ENCODE data around the gene VDAC1.
"Not testable (repeated sequence)": the region's sequence is repeated elsewhere in the genome, so short reads cannot be mapped to it uniquely, and the experiment has no call there.

VDAC1 gene

DNA sequence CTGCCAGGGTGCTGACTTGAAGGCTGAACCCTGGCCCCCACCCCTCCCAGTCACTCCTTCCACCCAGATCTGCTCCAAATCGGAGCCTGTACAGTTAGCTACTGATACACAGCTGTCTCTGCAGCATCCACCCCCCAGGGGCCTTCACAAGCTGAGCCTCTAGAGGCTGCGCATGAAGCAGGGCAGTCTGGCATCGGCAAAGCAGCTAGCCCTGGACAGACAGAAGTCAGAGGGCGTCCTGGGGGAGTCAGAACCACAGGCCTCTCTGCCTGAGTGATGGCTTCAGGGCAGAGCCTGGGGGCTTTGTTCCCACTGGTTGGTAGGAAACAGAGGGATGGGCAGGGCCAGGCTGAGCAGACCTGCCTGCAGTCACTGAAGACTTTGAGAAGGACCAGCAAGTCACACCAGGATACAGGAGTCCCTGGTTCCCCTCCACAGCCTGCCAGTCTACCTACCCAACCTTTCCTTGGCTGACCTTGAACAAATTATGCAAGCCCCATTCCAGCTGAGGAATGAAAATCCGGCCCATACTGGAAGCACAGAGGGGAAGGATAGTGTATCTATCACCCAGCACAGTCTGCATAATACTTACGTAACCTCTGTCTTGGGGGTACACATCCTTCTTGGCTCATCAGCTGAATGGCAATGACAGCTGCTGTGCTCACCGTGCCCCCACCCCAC is 8.8 kb downstream of the VDAC1 start:
- no peak for DNase-seq (ENCODE audit: low spot score)
- FAIRE-seq, result no peak

DNA sequence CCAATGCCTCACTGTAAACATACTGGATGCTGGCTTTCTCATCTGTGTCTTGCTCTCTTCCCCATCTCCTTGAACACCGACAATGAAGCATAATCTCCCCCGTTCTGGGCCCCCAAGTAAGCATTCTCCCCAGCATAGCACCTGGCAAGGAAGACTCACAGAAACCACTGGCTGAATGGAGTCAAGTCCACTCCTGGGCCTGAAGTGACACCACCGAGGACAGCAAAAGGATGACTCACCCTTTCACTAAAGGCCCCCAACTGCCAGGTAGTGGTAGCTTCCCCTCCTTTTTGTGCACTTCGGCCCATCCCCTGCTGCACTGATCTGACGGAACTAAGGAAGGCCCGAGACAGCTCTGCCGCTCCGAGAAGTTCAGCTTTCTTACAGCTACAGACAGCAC is 9.4 kb downstream of the VDAC1 start:
- DNase-seq (ENCODE audit: low spot score) (no peak), FAIRE-seq (no peak)

DNA sequence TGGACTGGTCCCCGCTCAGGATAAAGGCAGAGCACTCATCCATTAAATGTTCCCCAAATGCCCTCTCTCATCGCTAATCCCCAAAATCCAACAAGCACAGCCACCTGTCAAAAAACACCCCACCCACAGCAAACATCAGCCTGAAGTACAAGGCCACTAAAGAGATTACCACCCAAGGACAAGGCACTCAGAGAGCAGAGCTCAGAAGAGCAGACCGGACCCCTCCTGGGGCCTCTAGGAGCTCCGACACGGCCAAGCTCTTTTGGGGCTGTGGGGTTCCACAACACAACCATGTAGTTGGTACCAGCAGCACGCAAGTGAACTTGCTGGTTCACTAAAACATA is 9.8 kb downstream of the VDAC1 start:
- FAIRE-seq (no peak), DNase-seq (ENCODE audit: low spot score) (no peak)

DNA sequence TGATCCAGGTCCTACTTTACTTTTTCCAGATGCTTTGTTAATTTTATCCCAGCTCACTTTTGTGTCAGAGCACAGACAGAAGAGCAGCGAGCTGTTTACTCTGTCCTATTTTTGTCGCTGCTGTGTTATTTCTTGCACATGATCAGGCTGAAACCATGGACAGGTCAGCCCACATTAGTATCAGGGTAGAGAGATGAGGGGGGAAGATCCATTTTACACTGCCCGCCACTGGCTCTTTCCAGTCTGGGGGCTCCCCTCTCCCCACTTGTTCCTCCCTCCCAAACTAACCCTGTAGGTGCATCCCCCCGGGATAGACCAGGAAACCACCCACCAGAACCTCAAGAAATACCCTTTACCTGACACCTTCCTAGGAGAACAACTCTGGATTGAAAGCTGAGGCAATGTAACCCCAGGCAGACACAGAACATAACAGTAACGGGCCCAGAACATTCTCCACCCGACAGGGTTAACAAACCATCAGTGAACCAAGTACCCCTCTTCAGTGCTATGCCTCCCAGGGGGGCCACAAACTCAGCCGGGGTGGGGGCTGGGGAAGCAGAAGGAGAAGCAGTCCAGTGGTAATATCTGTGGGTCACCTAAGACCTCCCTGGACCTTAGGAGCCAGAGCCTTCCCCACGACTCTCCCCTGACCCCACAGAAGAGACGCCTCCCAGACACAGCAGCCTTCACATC is 10.3 kb downstream of the VDAC1 start:
- DNase-seq (ENCODE audit: low spot score), result no peak

DNA sequence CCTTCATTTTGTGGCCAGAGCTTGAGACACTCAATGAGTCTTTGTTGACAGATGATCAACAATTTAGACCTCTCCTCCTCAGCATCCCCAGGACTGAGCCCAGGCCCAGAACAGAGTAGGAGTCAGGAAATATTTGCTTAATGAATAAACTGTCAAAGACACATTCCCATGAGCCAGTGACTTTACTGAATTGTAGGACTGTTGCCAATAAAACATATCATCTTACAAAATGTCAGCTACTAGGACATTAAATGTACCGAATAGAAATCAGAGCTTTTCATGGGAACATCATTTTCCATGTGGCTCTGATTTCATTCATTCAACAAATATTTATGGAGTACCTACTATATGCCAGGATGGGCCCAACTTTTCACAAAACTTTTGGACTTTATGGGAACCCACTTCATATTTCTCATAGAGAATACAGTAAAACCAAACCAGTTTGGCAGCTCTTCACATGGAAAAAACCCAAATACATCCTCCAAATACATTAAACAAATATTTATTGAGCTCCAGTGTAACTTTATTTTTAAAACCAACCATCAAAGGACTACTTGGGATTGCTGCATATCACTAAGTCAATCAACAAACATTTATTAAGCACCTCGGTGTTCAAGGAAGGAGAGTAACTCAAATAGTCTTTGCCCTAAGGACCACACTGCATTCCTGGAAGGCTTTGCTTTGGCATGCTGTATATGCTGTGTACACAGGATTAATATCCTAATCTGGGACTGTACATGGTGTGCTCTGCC is 11.4 kb downstream of the VDAC1 start:
- DNase-seq (ENCODE audit: low spot score) (no peak), FAIRE-seq (no peak)

More for the DNA sequence above, 10.3 kb downstream of the VDAC1 start:
- FAIRE-seq, result no peak

DNA sequence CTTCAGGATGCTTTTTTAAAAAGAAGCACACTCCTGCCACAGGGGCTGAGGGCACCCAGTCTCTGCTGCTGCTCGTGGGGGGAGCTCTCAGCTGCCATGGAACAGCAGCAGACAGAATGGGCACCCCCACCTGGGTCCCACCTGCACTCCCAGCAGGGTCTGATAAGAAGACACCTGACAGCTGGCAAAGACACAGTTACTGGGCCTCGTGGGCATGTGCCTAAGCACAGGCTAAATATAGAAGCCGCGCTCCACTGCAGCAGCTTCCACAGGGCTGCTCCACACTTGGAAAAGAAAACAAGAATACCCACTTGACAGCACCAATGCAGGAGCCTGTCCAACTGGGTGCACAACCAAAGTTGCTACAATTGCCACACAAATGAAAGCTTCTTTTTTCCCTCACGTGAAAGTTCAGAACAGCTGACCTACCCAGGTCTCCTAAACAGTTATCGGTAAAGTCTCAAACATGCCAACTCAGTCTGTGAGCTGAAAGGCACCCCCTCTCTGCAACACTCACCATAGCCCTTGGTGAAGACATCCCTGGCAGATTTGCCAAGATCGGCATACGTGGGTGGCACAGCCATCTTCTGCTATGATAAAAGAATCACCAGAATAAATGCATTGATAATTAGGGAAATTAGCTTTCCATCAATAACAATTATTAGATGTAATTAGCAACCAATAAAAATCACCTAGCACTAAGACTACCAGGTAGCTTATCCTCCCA is 12.2 kb downstream of the VDAC1 start:
- DNase-seq (ENCODE audit: low spot score) (no peak), FAIRE-seq (no peak)

DNA sequence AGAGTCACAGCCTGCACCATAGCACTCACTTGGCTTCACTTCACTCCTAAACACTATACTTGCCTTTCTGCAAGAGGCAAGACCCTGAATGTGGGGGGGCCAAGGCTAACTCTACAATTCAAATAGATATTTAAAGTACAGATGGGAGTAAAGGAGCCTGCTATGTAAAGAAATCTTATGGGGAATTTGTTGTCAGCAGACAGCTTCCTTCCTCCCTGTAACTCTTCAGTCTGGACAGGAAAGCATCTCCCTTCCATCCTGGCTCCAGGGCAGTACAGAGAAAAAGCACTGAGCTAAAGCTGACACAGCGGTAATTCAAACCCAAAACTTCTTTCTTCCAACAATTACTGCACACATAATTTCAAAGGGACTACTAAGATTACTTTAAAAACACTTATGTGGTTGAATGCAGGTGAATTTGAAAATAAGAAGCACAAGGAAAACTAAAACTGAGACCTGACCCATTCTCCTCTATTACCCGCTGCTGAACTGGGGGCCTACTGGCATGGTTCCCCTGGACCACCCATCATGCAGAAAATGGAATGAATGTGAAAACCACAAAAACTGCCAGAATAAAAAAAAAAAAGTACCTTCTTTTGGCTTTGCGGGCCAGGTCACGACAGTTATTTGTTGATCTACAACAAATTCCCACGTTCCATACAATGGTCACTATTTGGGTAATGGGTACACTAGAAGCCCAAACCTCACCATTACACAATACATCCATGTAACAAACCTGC is 13.4 kb downstream of the VDAC1 start:
- FAIRE-seq (no peak), DNase-seq (ENCODE audit: low spot score) (no peak)

DNA sequence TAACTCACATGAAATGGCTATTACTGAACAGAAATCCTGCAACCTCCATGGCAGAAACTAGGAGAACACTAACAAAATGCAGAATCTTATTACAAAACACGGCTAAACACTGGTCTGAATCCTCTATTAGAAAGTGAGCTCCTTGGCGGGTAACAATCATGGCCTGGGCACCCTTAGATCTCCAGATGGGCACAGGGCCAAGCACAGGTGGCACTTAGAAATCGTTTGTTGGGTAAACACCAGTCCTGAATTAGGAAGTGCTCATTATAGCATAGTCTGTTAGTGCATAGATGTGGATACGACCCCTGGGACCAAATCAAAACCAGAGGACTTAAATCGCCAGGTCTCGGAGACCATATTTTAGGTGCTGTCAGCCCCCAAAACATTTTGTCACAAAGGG is 14.4 kb downstream of the VDAC1 start:
- FAIRE-seq, result no peak
- no peak for DNase-seq (ENCODE audit: low spot score)

DNA sequence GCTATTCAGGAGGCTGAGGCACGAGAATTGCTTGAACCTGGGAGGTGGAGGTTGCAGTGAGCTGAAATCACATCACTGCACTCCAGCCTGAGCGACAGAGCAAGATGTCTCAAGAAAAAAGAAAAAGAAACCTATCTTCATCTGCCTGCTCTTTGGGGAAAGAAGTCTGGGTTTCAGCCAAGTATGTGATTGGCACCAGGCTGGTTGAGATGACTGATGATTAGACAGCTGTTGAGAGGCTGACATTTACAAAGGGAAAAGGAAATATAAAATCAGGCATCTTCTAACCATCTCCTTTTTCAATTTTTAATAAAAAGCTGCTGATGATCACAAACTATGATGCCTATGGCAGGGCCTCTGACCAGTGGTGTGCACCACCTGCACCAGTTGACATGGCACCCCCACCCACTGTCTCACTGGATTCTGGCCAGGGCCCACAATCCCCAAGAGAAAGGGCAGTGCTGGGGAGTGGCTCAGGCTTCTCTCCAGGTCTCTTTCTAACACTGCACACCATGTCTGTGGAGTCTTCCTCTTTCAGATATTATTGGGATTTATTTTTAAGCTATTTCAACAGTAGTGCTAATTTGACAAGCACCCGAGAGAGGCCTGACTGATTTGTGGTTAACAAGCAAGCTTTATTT is 19.1 kb downstream of the VDAC1 start:
- DNase-seq (ENCODE audit: low spot score) (no peak), FAIRE-seq (no peak)

DNA sequence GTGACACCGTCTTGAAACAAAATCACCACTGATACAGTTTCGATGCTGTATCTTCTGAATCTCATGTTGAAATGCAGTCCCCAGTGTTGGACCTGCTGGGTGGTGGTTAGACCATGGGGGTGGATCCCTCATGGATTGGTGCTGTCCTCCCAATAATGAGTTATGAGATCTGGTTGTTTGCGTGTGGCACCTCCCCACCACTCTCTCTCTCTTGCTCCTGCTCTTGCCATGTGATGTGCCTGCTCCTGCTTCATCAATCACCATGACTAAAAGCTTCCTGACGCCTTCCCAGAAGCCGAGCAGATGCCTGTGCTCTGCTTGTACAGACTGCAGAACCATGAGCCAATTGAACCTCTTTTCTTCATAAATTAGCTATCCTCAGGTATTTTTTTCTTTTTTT is 21.1 kb downstream of the VDAC1 start:
- FAIRE-seq (no peak), DNase-seq (ENCODE audit: low spot score) (no peak)

DNA sequence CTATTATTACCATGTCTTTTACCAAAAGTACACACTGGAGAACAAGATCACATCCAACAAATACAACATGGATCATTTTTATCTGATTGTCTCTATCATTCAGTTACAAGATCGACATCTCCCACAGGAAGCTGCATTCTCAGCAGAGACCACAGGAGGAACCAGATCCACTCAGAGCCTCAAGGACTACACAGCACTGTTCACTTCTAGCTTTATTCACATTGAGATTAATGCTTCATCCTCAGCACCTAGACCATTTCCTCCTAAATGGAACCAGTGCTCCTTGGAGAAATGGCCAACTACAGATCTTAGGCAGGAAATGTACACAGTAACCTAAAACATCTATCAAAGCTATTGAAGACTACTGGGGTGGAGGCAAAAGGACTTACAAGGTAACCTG is 23.1 kb downstream of the VDAC1 start:
- FAIRE-seq, result no peak
- DNase-seq (ENCODE audit: low spot score), result no peak

DNA sequence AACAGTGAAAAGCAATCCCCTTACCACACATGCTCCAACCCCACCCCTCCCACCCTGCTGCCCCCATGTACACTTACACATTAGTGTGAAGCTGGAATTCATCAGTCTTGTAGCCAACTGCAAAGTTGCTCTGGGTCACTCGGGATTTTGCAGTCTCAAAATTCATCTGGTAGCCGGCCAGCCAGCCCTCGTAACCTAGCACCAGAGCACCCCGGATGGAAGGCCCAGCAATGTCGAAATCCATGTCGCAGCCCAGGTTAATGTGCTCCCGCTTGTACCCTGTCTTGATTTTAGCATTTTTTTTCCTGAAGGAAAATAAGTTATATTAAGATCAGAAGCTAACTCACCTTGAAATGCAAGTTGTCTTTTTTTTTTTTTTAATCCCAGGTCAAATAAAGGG is 24.1 kb downstream of the VDAC1 start:
- FAIRE-seq (no peak), DNase-seq (ENCODE audit: low spot score) (no peak)

DNA sequence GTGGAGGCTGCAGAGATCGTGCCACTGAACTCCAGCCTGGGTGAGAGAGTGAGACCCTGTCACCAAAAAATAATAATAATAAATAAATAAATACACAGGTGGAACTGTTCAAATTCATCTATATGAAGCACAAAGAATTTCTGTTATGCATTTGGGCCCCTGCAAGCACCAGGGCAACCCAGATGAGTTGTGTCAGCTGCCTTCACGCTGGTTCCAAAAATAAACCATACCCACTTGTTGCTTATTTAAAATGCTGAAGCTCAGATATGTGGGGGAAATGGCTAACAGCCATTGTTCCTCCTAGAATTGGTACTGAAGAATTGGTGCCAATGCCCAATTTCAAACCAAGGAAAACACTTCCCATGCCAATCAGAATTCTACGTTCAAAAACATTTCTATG is 25.8 kb downstream of the VDAC1 start:
- FAIRE-seq (no peak), DNase-seq (ENCODE audit: low spot score) (no peak)

DNA sequence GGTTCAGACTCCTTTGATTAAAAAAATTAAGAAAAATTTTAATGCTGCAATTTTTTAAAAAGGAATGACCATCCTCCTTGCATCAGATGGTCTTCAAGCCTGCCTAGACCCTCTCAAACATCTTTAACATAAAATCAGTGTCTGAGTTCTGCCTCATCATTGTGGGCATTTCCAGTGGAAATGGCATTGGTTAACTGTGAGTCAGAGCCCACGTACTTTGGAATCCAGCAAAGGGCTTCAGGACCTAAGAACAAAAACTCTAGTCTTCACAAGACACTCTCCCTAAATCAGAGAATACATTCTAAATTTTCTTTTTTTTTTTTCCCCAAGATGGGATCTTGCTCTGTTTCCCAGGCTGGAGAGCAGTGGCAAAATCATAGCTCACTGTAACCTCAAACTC is 26.9 kb downstream of the VDAC1 start:
- FAIRE-seq, result no peak
- DNase-seq (ENCODE audit: low spot score), result no peak

DNA sequence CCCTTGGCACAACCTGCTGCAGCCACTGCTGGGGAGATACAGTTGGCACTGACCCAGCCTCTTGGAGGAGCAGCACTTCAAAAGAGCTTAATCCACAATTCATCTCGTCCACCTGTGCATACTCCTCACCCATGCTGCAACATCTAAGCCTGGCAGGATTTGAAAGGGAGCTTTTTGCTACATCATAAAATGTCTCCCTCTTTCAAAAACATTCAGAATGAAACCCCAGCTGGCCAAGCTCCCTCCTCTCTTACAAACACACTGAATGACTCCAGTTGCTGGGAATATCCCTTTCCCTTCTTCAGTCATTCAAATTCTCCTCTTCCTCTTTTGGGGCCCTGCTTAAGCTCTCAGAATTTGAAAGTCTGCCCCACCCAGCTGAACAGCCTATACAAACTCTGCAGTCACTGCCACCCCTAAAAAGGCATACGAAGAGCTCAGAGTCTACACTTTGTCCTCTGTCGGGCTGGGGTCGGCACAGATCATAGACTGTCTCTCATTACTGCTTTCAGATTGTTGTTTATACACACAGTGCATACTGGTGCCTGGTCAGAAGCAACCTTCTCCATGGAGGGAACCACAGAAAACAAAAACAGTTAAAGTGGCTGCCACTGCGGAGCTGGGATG is 27.5 kb downstream of the VDAC1 start:
- DNase-seq (ENCODE audit: low spot score) (no peak), FAIRE-seq (no peak)

DNA sequence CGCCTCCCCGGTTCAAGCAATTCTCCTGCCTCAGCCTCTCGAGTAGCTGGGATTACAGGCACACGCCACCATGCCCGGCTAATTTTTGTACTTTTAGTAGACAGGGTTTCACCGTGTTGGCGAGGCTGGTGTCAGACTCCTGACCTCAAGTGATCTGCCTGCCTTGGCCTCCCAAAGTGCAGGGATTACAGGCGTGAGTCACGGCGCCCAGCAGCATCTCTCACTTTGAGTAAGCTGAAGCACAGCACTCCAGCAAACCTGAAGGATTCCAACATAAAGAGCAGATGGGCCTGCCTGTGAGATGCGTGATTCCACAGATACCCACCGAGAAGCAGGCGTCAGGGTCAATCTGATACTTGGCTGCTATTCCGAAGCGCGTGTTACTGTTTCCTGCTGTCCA is 29.2 kb downstream of the VDAC1 start:
- not testable (repeated sequence) for FAIRE-seq; DNase-seq (ENCODE audit: low spot score)

DNA sequence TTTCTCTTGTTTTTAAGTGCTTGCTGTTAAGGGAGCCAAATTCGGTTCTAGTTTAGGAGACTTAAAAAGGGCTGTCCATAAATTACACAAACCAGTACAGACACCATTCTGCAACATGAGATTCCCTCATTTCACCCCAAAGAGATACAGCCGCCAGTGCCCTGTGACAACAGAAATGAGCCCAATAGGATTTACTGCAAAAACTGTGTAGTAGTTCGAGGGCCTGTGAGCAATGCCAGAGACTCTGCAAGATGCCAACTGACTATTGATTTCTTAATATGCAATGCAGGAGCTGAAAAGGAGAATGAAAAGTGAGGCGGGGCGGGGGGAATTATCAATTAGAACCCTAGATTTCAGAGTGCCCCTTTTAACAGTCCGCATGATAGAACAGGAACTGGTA is 30.6 kb downstream of the VDAC1 start:
- FAIRE-seq (no peak), DNase-seq (ENCODE audit: low spot score) (no peak)

DNA sequence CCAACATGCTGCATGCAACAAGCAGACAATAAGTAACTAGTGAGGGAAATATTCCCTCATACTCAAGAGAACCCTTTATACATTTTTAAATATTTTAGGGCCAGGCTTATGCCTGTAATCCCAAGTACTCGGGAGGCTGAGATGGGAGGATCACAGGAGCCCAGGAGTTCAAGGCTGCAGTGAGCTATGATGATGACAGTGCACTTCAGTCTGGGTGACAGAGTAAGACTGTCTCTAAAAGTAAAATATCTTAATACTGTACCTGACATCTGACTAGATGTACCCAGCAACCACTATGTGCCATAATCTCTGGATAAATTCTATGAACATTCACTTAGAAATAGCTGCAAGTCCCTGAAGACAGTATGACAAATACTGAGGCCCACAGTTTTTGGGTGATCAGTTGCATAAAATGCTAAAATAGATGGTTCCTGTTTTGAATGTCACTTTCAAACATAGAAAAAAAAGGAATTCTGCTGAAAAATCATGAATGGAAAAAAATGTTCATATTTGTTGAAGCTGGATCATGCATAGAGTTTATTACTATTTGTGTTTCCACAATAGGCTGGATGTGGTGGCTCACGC is 34.4 kb downstream of the VDAC1 start:
- DNase-seq (ENCODE audit: low spot score) (no peak), FAIRE-seq (no peak)

DNA sequence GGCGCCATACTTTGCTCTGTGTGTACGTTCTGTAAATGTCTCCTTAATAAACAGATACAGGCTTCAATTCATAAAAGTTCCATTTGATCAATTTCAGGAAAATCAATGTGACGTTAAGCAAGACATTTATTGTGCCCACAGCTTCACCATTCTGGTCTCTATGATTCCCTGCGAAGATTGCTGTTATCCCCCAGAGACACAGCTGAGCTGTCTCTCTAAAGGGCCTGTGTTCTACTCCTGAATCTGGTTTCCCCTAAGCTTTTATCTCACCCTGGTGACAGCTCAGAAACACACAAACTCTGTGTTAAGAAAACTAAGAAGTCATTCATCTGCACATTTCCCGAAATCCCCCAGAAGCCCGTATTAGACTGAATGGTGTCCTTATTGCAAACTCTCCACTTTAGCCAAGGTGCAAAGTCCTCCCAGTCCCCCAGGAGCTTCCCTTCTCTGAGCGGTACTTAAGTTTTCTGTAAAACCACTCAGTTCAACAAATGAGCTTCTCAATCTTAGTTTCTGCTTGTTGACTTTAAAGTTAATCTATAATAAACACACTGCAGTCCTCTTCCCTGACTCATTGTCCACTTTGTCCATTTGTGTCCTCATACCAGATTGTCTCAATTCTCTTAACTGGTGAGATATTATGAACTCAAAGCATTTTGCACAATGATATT is 35.0 kb downstream of the VDAC1 start:
- no peak for FAIRE-seq

More for the DNA sequence above, 35.0 kb downstream of the VDAC1 start:
- DNase-seq (ENCODE audit: low spot score), result no peak

All from urothelium cell line (cell line).